ENCODE measurements around the gene ZSWIM8.

The ZSWIM8 gene

DNA sequence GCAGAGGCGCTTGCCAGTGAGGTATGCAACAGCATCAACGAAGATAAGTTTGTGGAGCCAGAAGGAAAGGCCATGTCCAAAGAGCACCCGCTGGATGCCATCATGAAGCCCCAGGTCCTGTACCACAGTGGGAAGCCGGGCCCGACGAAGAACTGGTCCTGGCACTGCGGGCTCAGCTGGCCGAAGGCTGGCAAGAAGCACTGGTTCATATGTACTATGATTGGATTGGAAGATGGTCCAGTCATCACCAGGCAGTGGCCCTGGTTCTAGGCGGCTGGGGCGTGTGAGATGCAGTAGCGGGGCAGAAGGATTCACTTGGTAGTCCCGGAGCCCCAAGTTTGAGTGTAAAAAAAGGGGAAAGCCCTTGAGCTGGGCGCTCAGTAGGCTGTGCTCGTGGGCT lies 22.1 kb downstream of the ZSWIM8 start:
- Histone ChIP-seq H3K27ac (ENCODE audit: low read length) (no peak overlapping the region), H3K27me3 (ENCODE audit: control insufficient read depth in 1 of 2, insufficient read depth in 2 of 2, low read length in 2 of 2) (no peaks in the 10 kb centered on the region), H3K9me3 (ENCODE audit: control insufficient read depth in 2 of 2, low read length in 2 of 2) (no peaks in the 10 kb centered on the region), H3K36me3 (ENCODE audit: control insufficient read depth in 2 of 2, insufficient read depth in 2 of 2, low read length in 2 of 2) (peaks cover 47% of the 10 kb centered on the region in 2 donors), H3K4me1 (ENCODE audit: control insufficient read depth, insufficient read depth, low read length) (peaks cover 15% of the 10 kb centered on the region), H3K9ac (ENCODE audit: low read length in 2 of 2) (no peak overlapping the region), H3K4me3 (ENCODE audit: low read length in 2 of 2) (no peak overlapping the region)

DNA sequence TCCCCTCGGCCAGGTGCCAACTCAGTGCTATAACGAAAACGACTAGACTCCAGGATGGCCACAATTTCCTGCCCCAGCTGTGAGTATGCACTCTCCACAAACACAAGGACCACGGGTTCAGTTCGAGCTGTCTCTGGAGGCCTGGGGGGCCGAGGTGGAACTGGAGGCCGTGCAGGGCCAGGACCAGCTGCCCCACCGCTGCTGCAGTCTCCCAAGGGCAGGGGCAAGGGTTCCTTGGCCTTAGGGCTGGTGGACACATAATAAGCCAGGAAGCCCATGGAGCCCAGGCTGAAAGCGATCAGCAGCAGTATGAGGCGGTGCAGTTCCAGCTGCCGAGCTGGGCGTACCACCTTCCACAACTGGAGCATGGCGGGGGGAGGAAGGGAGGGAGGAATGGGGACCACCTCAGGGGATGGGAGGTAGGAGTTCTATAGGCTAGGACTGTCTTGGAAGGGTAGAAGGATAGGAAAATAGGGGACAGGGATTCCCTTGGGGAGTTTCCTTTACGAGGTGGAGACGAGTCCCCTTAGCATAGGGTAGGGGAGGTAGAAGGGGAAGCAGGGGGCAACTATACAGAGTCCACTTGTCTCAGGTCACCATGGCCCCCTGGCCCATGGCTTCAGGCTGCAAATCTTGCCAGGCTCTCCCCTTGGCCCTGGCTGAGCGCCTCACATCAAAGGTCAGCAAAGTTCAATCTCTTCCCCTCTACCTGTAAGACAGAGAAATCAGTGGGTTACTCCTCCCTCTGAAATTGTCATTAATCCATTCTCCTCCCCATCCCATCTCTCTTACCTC lies 22.8 kb downstream of the ZSWIM8 start:
- Histone ChIP-seq H3K9me3 (ENCODE audit: control insufficient read depth in 2 of 2, low read length in 2 of 2) (no peaks in the 10 kb centered on the region), H3K27ac (ENCODE audit: low read length) (no peak overlapping the region), H3K4me1 (ENCODE audit: control insufficient read depth, insufficient read depth, low read length) (peaks cover 15% of the 10 kb centered on the region), H3K9ac (ENCODE audit: low read length in 2 of 2) (no peak overlapping the region), H3K27me3 (ENCODE audit: control insufficient read depth in 1 of 2, insufficient read depth in 2 of 2, low read length in 2 of 2) (no peaks in the 10 kb centered on the region), H3K4me3 (ENCODE audit: low read length in 2 of 2) (no peak overlapping the region), H3K36me3 (ENCODE audit: control insufficient read depth in 2 of 2, insufficient read depth in 2 of 2, low read length in 2 of 2) (peaks cover 45 to 46% of the 10 kb centered on the region in 2 donors)

DNA sequence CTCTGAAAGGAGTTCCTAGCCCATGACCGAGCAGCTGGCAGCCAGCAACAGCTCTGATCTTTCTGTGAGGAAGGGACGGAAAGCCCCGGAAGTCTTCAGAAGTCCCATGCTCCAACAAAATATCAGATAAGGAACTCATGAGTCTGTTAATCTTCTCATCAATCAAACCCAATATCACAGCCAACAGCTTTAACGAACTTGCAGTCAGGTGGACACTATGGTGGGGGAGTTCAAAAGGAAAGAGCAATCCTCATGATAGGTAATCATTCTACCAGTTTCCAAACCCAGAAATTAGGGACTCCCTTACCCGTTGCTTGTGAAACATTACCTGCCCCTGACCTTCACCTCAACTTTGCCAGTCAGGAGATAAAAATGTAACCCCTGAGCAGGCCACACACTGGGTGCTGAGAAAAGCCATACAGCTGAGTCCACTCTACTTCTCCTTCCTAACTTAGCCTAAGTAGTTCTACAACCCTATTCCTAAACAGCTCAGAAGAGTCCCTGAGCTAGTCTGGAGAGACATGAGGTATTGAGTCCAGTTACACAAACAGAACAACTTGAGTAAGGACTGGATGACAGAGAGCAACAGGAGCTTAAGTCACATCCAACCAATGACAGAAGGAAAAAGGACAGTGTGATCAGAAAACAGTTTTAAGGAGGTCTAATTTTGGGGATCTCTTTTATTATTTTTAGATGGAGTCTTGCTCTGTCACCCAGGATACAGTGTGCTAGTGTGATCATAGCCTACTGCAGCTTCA lies 23.8 kb downstream of the ZSWIM8 start:
- Histone ChIP-seq H3K9ac (ENCODE audit: low read length in 2 of 2) (no peak overlapping the region), H3K36me3 (ENCODE audit: control insufficient read depth in 2 of 2, insufficient read depth in 2 of 2, low read length in 2 of 2) (peaks cover 43% of the 10 kb centered on the region in 2 donors), H3K9me3 (ENCODE audit: control insufficient read depth in 2 of 2, low read length in 2 of 2) (no peaks in the 10 kb centered on the region), H3K27ac (ENCODE audit: low read length) (no peak overlapping the region), H3K4me3 (ENCODE audit: low read length in 2 of 2) (no peak overlapping the region), H3K27me3 (ENCODE audit: control insufficient read depth in 1 of 2, insufficient read depth in 2 of 2, low read length in 2 of 2) (no peaks in the 10 kb centered on the region), H3K4me1 (ENCODE audit: control insufficient read depth, insufficient read depth, low read length) (peaks cover 15% of the 10 kb centered on the region)

DNA sequence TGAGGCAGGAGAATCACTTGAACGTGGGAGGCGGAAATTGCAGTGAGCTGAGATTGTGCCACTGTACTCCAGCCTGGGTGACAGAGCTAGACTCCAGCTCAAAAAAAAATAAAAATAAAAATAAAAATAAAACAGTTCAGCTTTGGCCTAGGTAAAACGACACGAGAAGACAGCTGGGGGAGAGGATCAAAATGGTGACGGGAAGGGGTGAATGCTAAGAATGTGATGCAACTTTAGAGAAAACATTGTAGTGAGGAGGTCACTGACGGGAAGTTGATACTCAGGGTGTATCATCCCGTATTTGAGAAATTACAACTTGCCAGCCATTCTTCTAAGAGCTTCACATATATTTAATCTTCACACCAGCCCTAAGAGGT lies 24.9 kb downstream of the ZSWIM8 start:
- H3K27me3 ChIP-seq (ENCODE audit: control insufficient read depth in 1 of 2, insufficient read depth in 2 of 2, low read length in 2 of 2) = no peaks in the 10 kb centered on the region
- peak overlapping the region; percentile 65 to 80 for H3K9ac ChIP-seq (ENCODE audit: low read length in 2 of 2)
- H3K4me1 ChIP-seq (ENCODE audit: control insufficient read depth, insufficient read depth, low read length) = peaks cover 15% of the 10 kb centered on the region
- no peaks in the 10 kb centered on the region for H3K9me3 ChIP-seq (ENCODE audit: control insufficient read depth in 2 of 2, low read length in 2 of 2)
- peak overlapping the region; percentile 80 for H3K27ac ChIP-seq (ENCODE audit: low read length)
- peaks cover 51 to 52% of the 10 kb centered on the region in 2 donors for H3K36me3 ChIP-seq (ENCODE audit: control insufficient read depth in 2 of 2, insufficient read depth in 2 of 2, low read length in 2 of 2)
- peak overlapping the region; percentile 34 to 80 for H3K4me3 ChIP-seq (ENCODE audit: low read length in 2 of 2)

DNA sequence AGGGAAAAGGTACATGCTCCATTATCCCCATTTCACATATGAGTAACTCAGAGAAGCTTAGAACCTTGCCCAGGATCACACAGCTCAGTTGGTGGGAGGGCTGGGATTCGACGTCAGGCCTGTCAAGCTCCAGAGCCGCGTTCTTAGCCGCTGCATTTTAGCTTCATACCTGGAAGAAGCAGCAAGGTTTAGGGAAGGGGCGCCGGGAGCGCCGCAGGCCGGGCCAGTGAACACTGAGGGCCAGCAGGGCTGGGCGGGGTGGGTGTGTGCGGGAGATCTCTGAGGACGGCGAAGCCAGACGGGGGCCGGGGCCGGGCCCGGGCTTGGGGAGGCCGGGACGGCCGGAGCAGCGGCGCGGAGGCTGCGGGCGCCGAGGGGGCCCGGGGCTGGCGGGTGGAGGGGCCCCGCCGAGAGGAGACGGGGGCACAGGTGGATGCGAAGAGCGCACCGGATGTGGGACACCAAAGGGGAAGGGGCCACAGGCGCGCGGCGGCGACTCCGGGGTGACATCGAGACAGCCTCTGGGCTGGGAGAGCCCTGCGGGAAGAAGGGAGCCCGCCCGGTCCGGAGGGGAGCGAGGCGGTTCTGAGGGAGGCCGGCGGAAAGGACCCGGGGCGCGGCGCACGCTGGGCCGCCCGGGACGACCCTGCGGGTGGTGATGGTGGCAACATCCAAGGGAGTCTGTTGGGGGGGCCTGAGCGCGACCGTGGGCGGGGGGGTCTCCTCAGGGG lies 25.5 kb downstream of the ZSWIM8 start:
- Histone ChIP-seq H3K9ac (ENCODE audit: low read length in 2 of 2) (peak overlapping the region; percentile 65 to 80), H3K27ac (ENCODE audit: low read length) (peak overlapping the region; percentile 80), H3K36me3 (ENCODE audit: control insufficient read depth in 2 of 2, insufficient read depth in 2 of 2, low read length in 2 of 2) (peaks cover 51% of the 10 kb centered on the region in 2 donors), H3K4me3 (ENCODE audit: low read length in 2 of 2) (peak overlapping the region; percentile 57 to 80), H3K27me3 (ENCODE audit: control insufficient read depth in 1 of 2, insufficient read depth in 2 of 2, low read length in 2 of 2) (no peaks in the 10 kb centered on the region), H3K4me1 (ENCODE audit: control insufficient read depth, insufficient read depth, low read length) (peaks cover 15% of the 10 kb centered on the region), H3K9me3 (ENCODE audit: control insufficient read depth in 2 of 2, low read length in 2 of 2) (no peaks in the 10 kb centered on the region)

DNA sequence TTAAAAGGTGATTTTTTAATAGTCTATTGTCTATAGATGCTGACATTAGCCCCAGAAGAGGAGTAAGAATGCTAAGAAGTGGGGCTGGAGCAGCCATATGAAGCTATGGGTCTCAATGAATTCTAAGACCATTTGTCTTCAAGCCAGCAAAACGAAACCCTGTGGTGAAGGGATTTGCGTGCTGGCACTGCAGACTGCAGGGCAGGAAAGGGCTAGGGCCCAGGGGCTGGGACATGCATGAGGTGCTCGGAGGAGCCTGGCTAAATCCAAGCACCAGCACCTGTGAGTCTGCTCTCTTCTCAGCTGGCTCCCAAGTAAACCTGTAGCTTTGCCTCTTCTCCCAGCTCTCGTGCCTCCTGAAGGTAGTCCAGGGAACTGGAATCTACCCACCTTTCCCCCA lies 27.3 kb downstream of the ZSWIM8 start:
- H3K4me3 ChIP-seq (ENCODE audit: low read length in 2 of 2) = no peak overlapping the region
- H3K36me3 ChIP-seq (ENCODE audit: control insufficient read depth in 2 of 2, insufficient read depth in 2 of 2, low read length in 2 of 2) = peaks cover 48 to 49% of the 10 kb centered on the region in 2 donors
- no peaks in the 10 kb centered on the region for H3K27me3 ChIP-seq (ENCODE audit: control insufficient read depth in 1 of 2, insufficient read depth in 2 of 2, low read length in 2 of 2)
- peak overlapping the region; percentile 31 for H3K27ac ChIP-seq (ENCODE audit: low read length)
- no peak overlapping the region for H3K9ac ChIP-seq (ENCODE audit: low read length in 2 of 2)
- H3K9me3 ChIP-seq (ENCODE audit: control insufficient read depth in 2 of 2, low read length in 2 of 2) = no peaks in the 10 kb centered on the region
- H3K4me1 ChIP-seq (ENCODE audit: control insufficient read depth, insufficient read depth, low read length) = peaks cover 19% of the 10 kb centered on the region

DNA sequence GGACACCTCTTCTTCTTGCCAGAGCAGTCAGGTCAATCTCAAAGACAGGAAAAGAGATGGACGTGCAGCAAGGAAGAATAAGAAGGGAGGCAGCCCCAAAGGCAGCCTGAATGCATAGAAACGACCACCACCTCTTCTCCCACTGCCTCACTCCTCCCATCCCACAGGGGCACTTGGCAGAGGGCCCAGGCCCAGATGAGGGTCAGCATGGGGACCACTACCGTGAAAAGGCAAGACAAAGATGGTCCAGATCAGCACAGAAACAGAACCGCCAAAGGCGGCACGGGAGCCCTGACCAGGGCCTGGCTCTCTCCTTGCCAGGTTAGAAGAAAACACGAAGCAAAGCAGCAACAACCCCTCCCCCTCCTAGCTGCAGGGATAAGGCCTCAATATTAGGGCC lies 27.9 kb downstream of the ZSWIM8 start:
- Histone ChIP-seq H3K9ac (ENCODE audit: low read length in 2 of 2) (no peak overlapping the region), H3K9me3 (ENCODE audit: control insufficient read depth in 2 of 2, low read length in 2 of 2) (no peaks in the 10 kb centered on the region), H3K27me3 (ENCODE audit: control insufficient read depth in 1 of 2, insufficient read depth in 2 of 2, low read length in 2 of 2) (no peaks in the 10 kb centered on the region), H3K27ac (ENCODE audit: low read length) (no peak overlapping the region), H3K4me1 (ENCODE audit: control insufficient read depth, insufficient read depth, low read length) (peaks cover 25% of the 10 kb centered on the region), H3K36me3 (ENCODE audit: control insufficient read depth in 2 of 2, insufficient read depth in 2 of 2, low read length in 2 of 2) (peaks cover 48 to 49% of the 10 kb centered on the region in 2 donors), H3K4me3 (ENCODE audit: low read length in 2 of 2) (no peak overlapping the region)

DNA sequence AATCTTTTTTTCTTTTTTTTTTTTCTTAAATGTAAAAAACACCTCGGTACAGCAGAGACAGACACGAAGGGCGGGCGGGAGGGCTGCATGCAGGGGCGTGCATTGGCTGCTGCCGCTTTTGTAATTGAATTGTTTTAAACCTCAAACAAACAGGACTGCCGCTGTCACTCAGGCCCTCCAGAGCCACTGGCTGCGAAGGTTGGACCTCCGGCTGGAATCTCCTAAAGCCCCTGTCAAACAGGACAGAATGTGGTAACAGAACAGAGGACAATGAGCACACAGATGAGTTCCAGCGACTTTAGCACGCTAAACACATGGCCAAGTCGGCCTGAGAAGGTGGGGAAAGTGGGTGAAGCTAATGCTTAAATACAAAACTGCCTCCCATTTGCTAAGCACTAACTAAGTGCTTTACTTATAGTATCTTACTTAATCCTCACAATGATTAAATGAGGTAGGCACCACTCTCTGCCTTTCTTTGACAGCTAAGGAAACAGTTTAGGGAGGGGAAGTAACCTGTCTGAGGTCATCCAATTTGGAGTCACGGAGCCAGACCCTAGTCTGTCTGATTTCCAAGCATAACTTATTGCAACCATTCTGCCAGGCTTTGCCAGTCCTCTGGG lies 29.0 kb downstream of the ZSWIM8 start:
- peaks cover 50 to 51% of the 10 kb centered on the region in 2 donors for H3K36me3 ChIP-seq (ENCODE audit: control insufficient read depth in 2 of 2, insufficient read depth in 2 of 2, low read length in 2 of 2)
- H3K27ac ChIP-seq (ENCODE audit: low read length) = no peak overlapping the region
- H3K27me3 ChIP-seq (ENCODE audit: control insufficient read depth in 1 of 2, insufficient read depth in 2 of 2, low read length in 2 of 2) = no peaks in the 10 kb centered on the region
- peaks cover 30% of the 10 kb centered on the region for H3K4me1 ChIP-seq (ENCODE audit: control insufficient read depth, insufficient read depth, low read length)
- H3K9ac ChIP-seq (ENCODE audit: low read length in 2 of 2) = no peak overlapping the region
- H3K4me3 ChIP-seq (ENCODE audit: low read length in 2 of 2) = no peak overlapping the region
- H3K9me3 ChIP-seq (ENCODE audit: control insufficient read depth in 2 of 2, low read length in 2 of 2) = no peaks in the 10 kb centered on the region

DNA sequence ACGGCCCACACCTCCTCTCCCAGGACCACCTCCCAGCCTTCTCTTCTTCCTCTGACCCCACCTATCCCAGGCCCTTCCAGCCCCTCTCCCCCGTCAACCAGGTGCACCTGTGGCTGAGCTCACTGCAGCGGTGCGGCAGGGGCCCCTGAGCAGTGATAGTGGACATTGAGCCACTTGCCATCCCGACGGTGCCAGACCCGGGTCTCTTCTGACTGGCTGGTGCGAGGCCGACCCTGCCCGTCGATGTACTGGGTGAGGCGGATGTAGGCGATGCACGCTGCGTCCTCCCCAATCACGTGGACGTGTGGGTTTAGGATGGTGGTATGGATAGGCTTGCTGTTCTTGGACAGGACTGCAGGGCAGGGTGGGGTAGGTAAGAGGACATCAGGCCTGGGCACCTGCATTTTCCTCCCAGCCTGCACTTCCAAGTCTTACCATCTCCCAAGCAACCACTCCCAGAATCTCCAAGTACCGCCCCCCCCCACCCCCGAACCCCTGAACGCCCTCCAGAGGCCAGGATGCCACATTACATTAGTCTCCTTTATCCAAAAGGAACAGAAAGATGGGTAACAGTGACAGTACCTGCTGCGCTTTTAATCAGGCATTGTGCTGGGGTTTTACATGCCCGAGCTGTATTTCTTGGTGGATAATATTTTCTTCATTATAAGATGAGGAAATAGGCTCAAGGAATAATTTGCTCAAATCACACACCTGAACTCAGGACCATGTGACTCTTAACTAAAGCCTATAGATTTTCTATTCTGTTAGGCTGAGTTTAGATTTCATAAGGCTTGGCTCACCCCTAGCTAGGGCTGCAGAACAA lies 29.7 kb downstream of the ZSWIM8 start:
- Histone ChIP-seq H3K9ac (ENCODE audit: low read length in 2 of 2) (no peak overlapping the region), H3K9me3 (ENCODE audit: control insufficient read depth in 2 of 2, low read length in 2 of 2) (no peaks in the 10 kb centered on the region), H3K27me3 (ENCODE audit: control insufficient read depth in 1 of 2, insufficient read depth in 2 of 2, low read length in 2 of 2) (no peaks in the 10 kb centered on the region), H3K4me1 (ENCODE audit: control insufficient read depth, insufficient read depth, low read length) (peaks cover 30% of the 10 kb centered on the region), H3K27ac (ENCODE audit: low read length) (no peak overlapping the region), H3K4me3 (ENCODE audit: low read length in 2 of 2) (no peak overlapping the region), H3K36me3 (ENCODE audit: control insufficient read depth in 2 of 2, insufficient read depth in 2 of 2, low read length in 2 of 2) (peaks cover 50 to 51% of the 10 kb centered on the region in 2 donors)

DNA sequence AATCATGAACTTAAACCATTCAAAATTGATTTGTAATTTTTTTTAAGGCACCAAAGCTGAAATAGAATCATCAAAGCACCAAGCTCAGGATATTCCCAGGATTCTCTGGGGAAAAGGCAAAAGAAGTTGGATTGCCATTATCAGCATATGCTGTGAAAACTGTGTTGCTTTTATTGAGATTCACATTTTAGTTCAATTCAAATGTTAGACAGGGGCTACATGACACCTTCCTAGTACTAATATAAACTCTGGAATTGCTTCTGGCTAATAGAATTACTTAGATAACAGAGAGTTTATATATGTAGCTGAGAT lies 30.3 kb downstream of the ZSWIM8 start:
- Histone ChIP-seq H3K36me3 (ENCODE audit: control insufficient read depth in 2 of 2, insufficient read depth in 2 of 2, low read length in 2 of 2) (peaks cover 50 to 51% of the 10 kb centered on the region in 2 donors), H3K4me3 (ENCODE audit: low read length in 2 of 2) (no peak overlapping the region), H3K27ac (ENCODE audit: low read length) (no peak overlapping the region), H3K9ac (ENCODE audit: low read length in 2 of 2) (no peak overlapping the region), H3K4me1 (ENCODE audit: control insufficient read depth, insufficient read depth, low read length) (peaks cover 25% of the 10 kb centered on the region), H3K27me3 (ENCODE audit: control insufficient read depth in 1 of 2, insufficient read depth in 2 of 2, low read length in 2 of 2) (no peaks in the 10 kb centered on the region), H3K9me3 (ENCODE audit: control insufficient read depth in 2 of 2, low read length in 2 of 2) (no peaks in the 10 kb centered on the region)
